Dedifferentiated amniotic fluid mesenchymal stem cell (primary cell): ENCODE measurements around the gene WBP1L.

Source experiments
- DNase-seq: peaks from one replicate; pipeline ENCODE4 v3.0.0-alpha.2; 2016; ENCODE audit errors: extremely low spot score

WBP1L gene

DNA sequence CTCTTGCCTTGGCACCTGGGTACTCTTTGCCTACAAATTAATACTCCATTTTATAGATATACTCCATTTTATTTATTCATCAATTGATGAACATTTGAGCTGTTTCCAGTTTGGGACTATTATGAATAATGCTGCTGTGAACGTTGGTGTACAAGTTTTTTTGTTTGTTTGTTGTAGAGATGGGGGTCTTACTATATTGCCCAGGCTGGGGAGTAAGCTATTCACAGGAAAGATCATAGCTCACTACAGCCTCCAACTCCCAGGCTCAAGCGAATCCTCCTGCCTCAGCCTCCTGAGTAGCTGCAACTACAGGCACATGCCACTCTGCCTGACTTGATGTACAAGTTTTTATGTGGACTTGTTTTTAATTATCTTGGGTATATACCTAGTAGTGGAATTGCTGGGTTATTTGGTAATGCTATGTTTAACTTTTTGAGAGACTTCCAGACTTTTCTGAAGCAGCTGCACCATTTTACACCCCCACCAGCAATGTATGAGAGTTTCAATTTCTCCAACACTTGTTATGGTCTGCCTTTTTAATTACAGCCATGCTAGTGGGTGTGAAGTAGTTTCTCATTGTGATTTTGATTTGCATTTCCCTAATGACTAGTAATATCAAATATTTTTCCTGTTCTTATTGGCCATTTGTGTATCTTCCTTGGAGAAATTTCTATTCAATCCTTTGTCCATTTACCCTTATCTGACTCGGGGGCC lies 15.9 kb downstream of the WBP1L start:
- no peak for DNase-seq

DNA sequence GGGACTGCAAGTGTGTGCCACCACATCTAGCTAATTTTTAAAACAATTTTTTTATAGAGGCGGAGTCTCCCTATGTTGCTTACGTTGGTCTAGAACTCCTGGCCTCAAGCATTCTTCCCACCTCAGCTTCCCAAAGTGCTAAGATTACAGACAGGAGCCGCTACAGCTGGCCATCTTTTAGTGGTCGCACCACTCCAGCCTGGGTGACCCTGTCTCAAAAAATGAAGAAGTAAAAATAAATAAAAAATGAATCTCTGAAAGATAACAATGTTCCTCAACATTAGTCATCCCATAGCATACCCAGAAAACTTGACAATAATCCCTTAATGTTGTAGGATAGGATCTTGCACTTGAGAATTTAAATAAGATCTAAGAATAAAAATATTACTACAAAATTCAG lies 18.2 kb downstream of the WBP1L start:
- DNase-seq: no peak

DNA sequence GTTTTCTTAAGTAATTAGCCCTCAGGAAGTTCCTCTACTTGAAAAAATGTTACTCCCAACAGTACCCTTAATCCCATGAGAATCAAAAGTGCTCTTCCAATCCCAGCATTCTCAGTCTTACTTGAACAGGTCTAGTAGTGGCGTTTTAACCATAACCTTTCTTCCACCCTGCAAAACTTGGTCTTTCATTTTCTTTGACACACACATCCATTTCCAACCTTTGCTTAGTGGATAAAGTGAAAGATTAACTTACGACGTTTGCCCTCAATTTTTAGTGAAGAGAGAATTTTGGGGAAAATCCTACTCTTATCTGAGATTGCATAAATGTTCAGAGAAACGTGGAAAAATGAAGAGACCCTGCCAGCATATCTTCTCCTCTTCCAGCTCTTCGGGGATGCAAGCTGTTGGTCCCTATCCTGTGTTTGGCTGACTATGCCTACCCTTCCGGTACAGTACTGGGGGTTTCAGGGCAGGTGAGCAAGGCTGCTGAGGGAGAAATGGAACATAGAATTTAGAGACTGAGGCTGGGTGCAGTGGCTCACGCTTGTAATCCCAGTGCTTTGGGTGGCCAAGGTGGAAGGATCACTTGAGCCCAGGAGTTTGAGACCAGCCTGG lies 18.8 kb downstream of the WBP1L start:
- DNase-seq: no peak

DNA sequence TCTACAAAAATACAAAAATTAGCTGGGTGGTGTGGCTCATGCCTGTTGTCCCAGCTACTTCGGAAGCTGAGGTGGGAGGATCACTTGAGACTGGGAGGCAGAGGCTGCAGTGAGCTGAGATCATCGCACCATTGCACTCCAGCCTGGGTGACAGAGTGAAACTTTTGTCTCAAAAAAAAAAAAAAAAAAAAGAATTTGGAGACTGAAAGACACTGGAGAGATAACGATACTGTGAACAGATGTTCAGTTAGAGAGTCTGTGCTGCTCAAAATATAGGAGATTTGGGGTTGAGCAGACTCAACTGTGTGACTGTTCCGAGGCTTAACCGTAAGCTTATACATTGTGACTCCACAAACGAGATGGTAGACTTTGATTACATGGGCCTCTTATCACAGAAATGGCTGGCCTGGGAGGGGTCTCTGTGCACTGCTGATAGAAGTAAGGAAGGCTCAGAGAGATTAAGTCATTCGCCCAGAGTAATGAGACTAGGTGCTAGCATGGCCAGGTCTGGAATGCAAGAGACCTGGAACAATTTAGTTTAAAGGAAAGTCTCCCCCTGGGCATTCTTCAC lies 19.4 kb downstream of the WBP1L start:
- no peak for DNase-seq

DNA sequence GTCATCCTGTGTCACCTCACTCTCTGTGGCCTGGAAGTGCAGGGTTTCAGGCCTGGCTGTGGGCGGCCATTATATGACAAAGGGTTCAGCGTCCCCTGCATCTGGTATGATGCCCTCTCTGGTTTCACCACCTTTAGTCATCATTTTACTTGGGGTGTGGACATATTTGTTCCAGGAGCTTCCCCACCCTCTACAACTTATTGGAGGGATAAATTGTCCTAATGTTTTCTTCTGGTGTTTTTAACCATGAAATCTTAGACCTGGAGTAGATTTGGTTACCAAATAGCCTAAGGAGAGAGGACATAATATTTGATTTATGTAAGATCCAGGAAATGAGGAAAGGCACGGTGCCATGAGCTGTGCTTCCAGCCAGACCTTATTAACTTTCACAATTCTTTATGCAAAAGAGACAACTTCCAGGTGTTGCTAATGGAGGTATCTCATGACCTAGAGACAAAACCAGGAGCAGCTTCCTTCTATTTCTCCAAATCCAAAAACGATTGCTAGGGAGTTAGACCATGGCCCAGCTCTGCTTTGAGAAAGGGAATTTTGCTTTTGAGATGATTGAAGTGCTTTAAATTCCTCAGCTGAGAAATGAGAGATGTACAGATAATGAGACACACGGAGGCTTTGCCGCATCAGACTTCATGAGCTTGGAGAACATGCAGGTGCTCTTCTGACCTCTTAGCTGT lies 20.9 kb downstream of the WBP1L start:
- peak; percentile 33 for DNase-seq

DNA sequence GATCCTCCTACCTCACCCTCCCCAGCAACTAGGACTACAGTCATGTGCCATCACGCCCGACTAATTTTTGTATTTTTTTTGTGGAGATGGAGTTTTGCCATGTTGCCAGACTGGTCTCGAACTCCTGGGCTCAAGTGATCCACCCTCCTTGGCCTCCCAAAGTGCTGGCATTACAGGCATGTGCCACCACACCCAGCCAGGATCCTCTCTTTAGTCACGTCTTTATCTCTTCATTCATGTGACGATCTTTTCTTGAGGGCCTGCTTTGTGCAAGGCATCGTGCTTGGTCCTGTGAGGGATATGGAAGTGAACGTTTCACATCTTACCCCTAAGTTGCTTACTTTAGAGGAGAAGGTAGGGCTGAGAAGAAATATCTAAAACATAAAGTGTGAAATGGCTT lies 21.6 kb downstream of the WBP1L start:
- no peak for DNase-seq

DNA sequence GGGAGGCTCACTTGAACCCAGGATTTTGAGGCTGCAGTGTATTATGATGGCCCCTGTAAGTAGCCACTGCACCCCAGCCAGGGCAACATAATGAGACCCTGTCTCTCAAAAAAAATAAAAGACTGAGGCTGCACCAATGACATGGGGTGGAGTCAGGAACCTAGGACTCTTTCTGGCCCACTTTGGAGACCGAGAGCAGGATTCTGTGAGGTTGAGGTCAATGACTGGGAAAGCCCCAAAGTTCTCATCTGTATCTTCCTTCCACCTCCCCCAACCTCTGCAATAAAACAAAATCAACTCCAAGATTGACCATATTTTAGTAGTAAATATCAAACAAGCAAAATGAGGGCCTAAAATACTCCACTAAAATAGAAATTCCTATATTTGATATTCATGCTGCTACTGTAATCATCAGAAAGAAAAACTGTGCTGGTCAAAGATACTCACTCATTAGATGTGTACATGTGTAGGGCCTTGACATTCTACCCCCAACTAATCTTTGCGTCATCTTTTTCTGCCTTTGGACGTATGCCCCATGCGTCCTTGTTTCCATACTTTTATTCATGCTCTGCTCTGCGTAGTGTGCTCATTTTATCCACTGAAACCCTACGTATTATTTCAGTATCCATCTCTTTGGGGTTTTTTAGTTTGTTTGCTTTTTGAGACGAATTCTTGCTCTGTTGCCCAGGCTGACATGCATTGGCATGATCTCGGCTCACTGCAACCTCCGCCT lies 23.8 kb downstream of the WBP1L start:
- no peak for DNase-seq

DNA sequence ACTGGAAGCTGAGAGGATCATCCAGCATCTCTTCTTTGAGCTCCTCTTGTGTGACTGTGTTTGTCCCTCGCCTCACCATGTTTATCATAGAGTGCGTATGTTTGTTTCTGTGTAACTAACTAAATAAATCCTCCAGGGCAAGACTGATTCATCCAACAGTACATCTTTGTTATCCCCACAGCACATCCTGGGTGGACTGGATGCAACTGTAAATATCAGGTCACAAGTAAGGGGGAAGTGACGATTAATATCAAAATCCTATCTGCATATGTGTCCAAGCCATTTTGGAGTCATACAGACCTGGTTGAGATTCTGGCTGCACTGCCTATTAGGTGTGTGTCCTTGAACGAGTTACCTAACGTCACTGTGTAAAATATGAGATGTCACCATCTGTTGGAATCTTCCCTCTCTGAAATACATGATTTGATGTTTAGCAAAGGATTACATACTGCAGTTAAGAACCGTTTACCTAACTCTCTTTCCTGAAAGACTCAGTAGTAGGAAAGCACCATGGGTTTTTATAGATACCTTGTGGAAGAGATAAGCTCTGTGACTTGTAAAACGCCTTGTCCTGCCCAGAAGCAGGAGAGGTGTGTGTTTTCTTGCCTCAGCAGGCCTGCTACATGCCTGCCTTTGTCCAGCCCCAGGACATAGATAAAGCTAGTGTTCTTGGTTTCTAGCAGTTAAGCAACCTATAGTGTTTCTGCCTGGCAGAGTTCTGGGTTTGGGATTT lies 25.8 kb downstream of the WBP1L start:
- DNase-seq: no peak

DNA sequence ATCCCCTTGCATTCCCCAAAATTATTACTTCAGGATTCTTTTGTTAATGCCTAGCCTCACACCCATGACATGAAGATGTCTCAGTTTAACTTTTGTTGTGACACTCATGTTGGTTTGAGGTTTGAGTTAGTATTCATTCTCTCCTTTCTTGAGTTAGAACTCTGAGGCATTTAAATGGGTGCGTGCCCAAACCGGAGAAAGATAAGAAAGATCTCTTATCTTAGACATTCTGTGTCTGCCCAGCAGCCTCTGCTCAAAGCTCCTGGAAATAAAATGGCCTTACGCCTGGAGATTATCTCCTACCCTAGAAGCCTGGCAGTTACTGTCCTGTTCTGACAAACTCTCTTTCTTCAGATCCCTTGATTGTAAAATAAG lies 26.3 kb downstream of the WBP1L start:
- DNase-seq: no peak

DNA sequence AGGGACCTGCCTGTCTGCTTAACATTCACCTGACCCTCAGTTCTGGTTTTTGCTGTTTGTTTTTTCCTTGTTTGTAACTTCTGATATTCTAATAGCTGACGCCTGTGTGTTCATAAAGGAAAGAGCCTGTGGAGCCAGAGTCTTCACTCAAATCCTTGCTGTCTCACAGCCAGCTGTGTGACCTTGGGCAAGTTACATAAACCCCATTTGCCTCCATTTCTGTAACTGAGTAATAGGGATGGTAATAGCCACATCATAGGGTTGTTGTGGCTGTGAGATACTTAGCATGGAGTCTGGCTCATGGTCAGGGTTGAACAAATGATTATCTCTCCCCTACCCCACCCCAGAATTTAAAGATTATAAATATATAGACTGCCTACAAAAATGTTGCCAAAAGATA lies 27.0 kb downstream of the WBP1L start:
- no peak for DNase-seq

DNA sequence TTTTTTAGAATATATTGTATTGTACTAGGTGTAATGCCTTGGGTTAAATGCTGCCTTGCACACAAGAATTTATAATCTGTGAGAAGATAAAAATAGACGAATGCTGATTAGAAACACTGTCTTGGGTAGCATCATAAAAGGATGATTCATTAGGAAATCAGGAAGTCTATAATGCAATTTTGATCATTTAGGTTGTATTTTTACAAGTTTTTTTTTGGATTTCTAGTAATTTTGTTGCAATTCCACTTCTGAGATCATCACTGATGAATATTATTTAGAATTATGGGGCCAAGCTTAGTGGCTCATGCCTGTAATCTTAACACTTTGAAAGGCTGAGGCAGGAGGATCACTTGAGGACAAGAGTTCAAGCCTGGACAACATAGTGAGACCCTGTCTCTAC lies 29.6 kb downstream of the WBP1L start:
- DNase-seq: no peak

DNA sequence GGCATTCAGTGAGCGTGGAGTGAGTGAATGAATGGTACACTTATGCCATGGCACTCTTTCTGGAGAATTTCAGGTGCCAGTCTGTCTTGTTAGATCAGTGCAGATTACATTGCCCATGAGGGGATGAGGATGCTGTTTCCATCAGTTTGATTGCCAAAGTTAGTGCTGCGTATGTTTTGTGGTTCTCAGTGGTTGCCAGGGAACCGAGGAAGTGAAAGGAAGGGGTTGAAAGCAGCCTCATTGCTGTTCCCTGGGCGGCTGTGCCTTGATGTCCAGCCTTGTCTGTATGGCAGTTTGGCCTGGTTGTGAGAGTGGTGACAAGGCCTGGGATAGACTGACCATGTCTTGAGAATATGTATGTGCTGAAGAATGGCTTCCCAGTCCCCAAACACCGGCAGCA lies 30.2 kb downstream of the WBP1L start:
- DNase-seq: no peak

DNA sequence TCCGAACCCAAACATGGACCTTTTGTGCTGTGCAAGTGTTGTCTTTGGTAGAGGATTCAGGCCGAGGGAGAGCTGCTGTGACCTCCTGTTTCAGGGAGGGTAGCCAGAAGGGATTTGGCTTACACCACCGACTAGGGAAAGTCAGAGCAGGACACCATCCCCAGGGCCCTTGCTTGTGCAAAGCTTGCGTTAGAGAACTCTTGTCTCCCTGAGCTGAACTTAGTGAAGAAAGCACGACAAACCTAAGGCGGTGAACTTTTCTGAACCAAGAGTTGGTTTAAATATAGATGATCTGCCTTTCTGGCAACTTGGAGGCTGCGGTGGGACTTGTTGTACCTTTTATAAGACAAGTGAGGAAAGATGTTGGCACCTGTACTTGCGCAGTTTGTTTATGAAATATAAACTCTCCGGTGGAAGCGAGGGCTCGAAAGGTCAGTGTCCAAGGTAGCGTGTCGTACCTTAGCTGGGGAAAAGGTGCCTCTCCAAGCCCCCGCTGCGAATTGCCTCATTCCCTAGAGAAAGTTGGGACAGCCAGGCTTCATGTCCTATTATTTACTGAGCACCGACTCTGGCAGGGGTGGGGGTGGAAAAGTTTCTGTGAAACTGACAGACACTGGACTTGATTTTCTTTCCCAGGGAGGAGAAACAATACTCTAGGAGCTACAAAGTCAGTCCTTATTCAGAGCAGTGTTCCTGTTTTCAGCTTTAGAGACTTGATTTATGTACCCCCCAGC lies 31.6 kb downstream of the WBP1L start:
- no peak for DNase-seq

DNA sequence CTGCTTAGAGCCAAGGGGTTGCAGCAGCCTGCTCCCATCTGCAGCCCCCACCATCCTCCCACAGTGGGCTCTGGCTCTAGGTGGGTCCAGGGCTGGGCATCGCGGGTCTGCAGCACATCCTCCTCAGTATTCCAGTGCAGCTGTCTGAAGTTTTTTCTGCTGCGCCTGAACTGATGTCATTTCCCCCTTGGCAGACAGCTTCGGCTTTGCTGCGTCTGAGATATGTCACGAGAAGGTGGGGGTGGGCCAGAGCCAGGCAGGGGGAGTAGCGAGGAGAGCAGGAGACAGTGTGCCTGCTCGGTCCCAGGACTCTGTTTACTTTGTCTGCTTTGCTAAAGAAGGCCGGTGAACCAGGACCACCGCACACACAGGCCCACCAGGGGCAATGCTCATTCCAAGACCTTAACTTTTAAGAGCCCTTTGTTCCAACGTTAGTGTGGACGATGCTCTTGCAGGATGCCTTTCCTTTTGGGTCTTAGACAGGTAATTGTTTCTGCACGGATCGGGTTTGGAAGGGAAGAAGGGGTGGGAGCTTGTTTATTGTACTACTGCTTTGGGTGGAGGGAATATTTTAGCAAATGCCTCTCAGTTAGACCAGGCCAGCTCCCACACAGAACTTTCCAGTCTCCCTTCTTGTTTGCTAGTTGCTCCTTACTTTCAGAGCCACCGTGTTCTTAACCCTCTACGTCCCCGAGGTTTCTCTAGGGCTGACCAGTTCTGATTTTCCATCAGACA lies 32.4 kb downstream of the WBP1L start:
- no peak for DNase-seq

DNA sequence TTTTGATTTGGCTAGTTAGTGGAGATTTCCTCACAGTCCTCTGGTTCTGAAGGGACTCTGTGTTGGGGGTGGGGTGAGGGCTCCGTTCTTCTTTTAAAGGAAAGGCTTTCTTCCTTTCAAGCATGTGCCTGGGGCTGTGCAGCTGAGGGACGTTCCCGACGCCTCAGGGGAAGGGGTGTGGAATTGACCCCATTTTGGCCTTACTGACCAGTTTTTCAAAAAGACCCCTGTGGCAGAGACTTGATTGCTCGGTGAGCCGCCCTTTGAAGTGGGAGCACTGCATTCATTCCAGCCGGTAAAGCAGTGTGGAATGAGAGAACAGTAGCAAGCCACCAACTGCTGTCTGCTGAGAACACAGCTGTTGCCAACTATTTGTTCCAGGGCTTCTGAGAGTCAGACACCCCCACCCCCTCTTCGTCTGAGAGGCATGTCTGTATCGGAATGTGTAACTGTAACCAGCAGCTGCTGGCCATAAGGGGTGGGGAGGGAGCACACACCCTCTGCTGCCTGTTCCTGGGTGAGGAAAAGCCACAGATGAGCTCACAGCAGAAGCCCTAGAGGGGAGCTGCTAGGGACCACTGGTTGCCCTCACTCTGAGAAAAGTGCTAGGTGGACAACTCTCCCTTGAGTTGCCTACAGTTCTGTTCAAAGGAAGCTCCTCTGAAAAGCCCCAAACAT lies 33.2 kb downstream of the WBP1L start:
- peak; percentile 94 for DNase-seq

DNA sequence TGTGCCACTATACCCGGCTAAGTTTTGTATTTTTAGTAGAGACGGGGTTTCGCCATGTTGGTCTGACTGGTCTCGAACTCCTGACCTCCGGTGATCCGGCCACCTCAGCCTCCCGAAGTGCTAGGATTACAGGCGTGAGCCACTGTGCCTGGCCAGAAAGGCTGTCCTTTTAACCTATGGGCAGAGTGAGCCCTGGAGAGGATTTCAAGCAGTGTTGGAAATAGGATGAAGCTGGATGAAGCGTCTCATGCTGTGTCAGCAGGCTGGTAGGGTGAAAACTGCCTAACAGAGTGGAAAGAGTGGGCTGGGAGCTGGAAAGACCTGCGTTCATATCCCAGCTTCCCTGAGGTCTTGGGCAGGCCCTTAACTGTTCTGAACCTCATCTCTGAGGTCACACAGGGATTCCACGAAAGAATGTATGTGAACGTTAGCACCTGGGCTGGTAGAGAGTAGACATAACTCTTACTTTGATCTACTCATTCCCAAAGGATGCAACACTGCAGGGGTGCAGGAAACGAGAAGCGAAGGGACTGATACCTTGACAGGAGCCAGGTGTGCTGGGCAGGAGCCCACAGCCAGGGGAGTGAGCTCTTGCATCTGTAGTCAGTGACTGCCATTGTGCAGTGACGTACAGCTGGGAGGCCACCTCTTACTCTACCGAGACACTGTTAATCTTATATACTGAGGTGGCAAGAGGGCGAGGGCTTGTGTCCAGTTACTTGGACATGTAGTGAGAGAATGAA lies 34.1 kb downstream of the WBP1L start:
- DNase-seq: no peak

DNA sequence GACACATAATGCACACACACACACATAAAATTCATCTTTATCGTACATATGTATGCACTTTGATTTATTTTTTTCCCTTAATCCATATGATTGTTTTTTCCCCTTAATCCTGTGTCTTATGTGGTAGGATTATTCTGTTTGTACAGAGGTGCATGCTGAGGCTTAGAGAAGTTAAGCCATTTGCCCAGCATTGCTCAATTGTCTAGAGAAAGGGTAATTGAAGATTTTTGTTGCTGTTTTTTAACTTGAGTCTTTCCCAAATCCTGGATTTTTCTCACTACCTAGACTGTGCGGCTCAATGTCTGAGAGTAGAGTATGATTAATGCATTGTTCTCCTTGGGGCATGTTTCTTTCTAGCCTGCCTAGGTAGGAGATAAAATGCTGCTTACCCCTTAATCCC lies 35.0 kb downstream of the WBP1L start:
- DNase-seq: no peak

DNA sequence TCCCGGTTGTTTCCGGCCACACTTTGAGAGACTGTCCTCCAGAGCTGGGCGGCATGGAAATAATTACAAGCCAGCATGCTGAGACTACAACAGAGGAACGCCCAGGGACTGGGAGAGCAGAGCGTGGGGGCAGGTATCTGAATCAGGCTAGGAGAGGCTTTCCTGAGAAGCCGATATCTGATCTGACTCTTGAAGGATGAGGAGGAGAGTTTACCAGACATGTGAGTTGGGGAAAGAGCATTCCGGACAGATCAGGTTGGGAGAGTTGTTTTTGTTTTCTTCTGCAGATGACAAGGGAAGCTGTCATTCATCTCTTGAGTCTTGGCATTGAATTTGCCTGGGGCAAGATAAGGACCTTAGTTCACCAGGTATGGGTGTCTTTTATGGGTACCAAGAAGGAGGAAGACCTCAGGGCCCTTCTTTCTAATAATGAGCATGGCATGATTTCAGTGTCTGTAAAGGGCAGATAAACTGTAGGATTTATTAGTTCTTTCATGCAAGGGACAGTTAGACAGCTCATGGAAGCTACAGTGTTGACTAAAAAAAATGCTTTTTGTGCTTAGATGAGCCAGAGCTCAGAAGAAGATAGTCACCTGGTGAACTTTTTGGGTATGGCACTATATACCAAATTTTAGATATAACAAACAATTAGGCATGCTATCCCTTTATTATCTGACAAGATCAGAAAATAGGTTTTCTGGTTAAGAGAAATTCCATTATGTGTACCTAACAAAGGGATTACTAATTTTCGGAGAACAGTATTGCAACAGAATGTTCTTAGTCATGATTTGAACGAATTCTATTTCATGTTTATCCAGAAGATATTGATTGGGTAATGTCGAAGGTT lies 36.2 kb downstream of the WBP1L start:
- no peak for DNase-seq
